NOMO-1 treated with DMSO at 0.1 percent for 48 hours (cell line): ENCODE measurements around the gene RNF187.

Experiments used
- DNase-seq: peaks from one replicate; lab custom pipeline; 2025; ENCODE audit not compliant: unreplicated experiment; lab: John Stamatoyannopoulos, UW

Gene RNF187

DNA sequence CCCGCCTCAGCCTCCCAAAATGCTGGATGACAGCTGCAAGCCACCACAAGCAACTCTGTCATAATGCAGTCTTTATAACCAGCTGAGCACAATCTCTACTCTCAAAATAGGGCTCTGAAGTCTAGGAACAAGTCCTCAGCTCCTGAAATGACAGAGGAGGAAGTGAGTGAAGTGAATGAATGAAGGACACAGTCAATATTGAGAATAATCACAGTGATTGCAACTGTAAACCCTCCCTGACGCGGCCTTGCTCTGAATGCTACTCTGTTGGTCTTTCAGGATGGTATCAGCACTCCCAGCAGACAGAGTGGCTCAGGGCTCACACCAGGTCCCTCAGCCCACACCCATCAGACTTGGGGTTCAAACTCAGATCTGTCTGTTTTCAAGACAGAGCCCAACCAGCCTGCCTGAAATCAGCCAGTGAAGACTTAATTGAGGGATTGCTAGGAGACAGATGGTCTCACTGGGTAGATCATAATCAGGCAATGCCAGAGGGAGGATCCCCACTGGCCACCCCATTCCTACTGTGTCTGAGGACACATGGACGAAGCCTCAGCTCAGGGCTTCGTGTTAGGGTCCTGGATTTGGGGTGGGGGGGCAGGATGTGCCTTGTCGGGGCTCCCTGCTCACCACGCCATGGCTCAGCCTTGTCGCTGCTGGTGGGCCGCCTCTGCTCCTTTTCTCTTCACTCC is 20.9 kb downstream of the RNF187 start:
- no peak for DNase-seq

DNA sequence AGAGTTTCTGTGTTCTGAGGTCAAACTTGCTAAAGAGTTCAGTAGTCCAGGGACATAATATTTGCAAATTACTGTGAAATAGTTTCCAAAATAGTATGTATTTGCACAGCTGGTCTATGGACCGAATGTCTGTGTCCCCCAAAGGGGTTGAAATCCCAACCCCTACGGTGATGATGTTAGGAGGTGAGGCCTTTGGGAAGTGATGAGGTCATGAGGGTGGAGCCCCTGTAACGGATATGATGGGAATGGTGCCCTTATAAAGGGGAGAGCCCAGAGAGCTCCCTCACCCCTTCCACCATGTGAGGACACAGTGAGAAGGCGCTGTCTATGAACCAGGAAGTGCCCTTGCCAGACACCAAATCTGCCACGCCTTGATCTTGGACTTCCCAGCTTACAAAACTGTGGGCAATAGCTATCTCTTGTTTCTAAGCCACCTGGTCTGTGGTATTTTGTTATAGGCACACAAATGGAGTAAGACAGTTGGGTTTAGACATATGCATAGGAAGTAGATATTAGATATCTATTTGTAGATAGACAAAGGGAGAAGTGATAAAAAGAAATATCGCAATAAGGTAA is 21.7 kb downstream of the RNF187 start:
- DNase-seq, result no peak

DNA sequence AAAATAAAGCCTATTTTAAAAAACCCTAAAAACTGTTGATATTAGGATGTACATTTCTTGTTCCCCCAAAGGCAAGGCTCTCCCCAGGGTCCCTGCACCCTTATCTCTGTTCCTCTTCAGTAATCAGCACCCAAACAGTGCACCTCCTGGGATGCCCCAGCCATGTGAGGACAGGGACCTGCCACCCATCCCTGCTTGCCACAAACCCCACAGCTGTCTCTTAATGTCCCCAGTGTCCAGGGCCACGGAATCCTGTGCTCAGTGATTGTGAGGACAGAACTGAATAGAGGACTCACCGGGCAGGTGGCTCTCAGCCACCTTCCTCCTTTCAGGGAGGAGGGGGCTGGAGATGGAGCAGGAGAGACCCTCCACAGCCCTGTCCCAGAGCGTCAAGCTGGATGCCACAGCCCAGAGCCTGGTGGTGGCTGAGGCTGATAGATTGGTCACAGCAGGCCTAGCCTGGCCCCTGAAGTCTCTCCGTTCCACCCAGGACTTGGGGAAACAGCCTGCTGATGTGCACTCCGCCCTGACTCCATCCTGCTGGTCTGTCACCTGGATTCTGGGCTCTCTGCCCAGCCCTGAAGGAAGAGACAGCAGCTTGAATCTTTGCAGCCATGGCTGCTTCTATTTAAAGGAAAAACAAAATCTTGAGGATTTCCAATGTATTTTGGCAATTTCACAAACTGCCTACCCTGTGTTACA is 23.1 kb downstream of the RNF187 start:
- DNase-seq, result no peak

DNA sequence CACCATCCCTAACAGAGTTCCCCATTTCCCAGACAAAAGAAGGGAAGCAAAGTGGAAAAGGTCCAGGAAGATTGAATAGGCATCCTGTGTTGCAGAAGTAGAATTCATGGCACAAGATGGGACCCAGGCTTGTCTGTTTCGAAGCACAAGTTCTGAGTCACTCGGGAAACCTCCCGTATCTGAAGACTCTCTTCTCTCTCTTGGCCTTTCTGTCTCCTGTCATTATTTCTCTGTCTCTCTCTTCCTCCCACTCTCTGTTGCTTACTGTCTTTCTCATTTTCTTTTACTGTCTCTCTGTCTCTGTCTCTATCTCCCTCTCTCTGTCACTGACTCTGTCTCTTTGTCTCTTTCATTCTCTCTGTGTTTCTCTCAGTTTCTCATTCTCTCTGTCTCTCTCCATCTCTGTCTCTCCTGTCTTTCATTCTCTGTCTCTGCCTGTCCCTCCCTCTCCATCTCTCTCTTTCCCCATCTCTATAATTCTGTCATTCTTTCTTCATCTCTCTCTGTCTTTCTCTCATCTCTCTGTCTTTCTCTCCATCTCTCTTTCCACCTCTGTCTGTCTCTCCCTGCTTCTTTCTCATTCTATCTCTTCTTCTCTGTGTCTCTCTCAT is 23.7 kb downstream of the RNF187 start:
- DNase-seq, result no peak

DNA sequence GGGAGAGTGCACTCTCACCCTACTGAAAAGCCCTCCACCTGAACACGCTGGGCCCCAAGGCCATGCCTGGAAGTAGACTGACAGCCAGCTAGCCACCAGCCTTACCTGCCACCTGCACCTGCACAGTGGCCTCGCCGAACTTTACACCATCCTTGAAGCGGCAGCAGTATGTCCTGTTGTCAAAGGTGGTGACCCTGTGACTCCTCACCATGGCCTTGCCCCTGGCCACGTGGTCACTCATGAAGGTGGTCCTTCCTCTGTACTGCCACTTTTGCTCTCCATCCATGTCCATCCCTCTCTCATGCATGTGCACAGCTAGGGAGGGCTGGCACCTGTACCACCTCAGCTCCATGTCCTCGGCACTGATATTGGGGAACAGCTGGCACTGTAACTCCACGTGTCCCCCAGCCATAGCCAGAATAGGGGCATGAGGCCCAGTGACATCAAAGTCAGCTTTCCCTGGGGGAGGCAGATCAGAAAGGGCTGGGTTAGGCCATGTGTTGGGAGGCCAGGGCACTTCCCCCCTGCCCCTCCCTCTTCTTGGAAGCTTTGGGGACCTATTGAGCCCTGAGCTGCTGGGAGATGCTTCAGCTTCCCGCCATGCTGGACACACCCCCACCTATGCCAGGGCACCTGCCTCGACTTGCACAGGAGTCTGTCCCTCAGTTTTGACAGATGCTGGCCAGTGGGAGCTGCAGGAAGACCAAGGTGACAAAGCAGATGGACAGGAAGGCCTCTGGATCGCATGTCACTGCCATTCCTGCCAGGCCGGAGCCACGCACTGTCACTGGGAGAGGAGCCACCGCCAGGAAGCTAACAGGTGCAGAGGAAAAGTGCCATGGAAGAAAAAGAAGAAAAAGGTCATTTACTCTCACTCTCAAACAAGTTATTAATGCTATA is 24.6 kb downstream of the RNF187 start:
- no peak for DNase-seq

DNA sequence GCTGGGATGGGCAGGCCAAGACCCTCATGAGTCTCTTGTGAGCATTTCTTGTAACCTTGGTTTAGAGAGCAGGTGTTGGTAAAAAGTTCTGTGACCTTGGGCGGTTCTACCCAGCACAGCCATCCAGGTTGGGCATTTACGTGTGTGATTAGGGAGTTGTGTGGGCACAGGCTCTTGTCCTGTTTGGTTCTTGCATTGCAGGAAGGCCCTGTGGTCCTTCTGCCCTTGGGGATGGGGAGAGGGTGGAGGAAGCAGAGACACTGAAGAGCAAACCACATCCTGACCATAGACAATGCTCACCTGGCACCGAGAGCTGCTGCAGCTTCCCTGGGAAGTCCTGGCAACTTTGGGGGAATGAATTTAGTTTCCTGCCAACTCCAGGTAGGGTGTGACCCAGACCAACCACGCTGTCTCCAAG is 25.6 kb downstream of the RNF187 start:
- no peak for DNase-seq

DNA sequence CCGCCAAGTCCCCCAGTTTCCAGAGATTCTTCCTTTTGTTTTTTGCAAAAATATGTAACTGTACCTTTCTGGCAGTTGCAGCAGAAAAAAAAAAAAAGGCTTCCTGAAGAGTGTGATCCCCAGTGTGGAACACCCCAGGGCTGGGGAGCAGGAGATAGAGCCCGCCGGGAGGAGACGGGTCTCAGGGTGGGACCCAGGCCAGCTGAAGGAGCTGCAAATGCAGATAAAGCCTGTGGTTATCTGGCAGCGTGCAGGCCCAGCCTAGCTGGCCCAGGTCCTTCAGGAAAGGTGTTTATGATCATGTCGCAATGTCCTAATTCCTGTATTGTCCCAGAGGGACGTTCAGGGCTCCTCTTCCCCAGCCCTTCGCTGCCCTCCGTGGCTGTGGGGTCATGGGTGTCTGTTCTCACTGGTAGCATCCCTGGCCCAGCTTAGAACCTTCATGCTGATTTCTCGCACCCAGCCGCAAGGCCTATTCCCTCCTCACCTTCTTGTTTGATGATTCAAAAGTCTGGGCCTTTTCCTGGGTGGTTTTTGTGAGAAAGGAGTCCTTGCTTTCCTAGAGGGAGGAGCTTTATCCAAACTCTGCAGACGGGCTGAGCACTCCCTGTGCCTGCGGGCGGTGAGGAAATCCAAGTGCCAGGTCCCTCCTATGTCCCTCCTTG is 26.2 kb downstream of the RNF187 start:
- DNase-seq, result no peak

DNA sequence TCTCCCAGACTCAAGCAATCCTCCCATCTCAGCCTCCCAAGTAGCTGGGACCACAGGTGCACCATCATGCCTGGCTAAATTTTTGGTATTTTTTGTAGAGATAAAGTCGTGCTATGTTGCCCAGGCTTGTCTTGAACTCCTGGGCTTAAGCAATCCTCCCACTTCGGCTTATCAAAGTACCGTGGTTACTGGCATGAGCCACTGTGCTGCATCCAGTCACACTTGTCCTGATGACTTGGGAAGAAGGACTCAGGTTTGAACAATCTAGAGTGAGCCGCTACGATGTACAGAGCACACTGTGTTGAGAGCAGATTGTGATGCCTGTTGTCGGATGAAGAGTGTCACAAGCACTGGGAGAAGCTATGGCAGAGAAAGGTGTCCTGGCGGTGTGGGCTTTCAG is 27.2 kb downstream of the RNF187 start:
- DNase-seq, result no peak

DNA sequence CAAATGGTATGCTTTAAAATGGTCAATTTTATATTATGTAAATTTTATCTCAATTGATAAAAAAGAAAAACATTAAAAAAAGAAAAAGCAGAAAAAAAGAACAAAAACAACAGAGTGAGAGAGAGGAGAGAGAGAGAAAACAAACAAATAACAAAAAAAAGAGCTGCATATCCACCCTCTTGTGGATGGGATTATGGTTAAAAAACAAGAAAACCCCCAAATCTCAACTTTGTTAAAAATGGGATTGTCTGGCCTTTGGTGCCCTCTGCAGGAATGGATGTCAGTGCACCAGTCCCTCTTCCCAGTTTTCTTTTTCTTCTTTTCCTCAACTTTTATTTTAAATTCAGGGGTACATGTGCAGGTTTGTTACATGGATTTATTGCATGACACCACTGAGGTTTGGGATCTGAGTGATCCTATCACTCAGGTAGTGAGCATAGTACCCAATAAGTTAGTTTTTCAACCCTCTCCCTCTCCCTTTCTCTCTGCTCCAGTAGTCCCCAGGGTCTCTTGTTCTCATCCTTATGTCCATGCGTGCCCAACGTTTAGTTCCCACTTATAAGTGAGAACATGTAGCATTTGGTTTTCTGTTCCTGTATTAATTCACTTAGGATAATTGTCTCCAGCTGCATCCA is 28.1 kb downstream of the RNF187 start:
- peak; percentile 42 for DNase-seq

DNA sequence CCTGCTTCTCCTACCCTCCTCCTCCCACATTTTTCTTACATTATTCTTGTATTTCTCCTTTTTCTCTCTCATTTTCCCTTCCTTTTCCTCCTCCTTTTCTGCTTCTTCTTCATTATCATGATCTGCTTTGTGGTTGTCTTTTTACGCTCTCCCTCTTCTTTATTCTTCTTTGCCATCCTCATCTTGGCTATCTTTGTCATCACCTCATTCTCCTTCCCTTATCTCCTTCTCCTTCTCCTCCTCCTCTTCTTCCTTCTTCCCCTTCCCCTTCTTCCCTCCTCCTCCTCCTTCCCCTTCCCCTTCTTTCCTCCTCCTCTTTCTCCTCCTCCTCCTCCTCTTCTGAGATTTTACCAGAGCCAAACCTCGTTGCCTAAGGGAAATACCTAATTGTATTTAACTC is 30.5 kb downstream of the RNF187 start:
- DNase-seq, result no peak

DNA sequence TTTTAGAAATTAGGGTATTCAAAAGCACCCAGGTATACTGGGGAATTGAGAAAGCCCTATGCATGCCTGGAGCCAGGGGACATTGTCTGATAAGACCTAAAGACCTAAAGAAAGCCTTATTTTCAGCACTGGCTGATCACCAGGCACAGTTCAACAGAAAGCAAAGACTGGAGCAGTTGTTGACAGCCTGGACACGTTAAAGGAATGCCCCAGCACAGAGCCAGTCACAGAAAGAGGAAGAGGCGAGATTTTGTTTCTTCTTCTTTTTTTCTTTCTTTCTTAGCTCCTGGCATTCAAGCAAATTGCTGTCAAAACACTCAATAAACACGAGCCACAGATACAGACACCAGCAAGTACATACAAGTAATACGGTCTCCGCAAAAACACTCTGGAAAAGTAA is 40.4 kb downstream of the RNF187 start:
- peak; percentile 57 for DNase-seq

DNA sequence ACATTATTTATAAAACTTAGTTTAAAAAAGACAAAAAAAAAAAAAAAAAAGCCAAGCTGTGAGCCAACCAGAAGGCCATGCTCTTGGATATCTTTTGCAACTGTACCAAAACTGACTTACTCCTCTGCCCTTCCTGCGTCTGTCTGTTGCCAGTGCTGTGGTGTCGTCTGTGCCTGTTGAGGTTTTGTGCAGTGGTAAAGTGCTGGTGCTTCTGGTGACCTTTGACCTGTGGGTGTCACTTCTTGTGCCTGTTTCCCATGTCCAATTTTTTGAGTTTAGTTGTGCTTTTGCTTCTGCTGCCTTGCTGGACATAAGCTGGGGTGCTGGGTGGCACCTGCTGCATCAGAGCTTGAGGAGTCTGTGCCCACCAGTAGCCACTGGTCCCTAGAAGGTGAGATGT is 41.4 kb downstream of the RNF187 start:
- peak; percentile 9 for DNase-seq

DNA sequence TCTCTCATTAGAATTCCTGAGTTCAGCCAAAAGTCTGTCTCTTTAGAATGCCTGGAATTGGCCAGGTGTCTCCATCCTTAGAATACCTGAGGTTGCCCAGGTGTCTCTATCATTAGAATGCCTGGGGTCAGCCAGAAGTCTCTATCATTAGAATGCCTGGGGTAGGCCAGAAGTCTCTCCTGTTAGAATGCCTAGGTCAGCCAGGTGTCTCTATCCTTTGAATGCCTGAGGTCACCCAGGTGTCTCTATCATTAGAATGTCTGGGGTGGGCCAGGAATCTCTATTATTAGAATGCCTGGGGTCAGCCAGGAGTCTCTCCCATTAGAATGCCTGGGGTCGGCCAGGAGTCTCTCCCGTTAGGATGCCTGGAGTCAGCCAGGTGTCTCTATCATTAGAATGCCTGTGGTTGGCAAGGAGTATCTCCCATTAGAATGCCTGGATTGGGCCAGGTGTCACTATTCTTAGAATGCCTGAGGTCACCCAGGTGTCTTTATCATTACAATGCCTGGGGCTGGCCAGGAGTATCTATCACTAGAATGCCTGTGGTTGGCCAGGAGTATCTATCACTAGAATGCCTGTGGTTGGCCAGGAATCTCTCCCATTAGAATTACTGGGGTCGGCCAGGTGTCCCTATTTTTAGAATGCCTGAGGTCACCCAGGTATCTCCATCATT is 43.0 kb downstream of the RNF187 start:
- DNase-seq, result no peak

DNA sequence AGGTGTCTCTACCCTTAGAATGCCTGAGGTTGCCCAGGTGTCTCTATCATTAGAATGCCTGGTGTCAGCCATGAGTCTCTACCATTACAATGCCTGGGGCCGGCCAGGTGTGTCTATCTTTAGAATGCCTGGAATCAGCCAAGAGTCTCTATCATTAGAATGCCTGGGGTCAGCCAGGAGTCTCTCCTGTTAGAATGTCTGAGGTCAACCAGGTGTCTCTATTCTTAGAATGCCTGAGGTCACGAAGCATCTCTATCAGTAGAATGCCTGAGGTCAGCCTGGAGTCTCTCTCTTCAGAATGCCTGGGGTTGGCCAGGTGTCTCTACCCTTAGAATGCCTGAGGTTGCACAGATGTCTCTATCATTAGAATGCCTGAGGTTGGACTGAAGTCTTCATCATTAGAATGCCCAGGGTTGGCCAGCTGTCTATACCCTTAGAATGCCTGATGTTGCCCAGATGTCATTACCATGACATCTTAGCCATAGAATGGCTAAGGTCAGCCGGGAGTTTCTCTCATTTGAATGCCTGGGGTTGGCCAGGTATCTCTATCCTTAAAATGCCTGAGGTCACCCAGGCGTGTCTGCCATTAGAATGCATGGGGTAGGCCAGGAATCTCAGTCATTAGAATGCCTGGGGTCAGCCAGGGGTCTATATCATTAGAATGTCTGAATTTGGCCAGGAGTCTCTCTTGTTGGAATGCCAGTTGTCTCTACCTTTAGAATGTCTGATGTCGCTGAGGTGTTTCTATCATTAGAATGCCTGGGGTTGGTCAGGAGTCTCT is 44.0 kb downstream of the RNF187 start:
- no peak for DNase-seq

DNA sequence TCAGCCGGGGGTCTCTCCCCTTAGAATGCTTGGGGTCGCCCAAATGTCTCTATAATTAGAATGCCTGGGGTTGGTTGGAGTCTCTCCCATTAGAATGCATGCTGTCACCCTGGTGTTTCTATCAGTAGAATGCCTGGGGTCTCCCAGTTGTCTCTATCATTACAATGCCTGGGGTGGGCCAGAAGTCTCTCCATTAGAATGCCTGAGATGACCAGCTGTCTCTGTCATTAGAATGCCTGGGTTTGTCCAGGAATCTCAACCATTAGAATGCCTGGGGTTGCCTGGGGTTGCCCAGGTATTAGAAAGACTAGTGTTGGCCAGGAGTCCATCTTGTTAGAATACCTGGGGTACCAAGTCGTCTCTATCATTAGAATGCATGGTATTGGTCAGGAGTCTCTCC is 51.6 kb downstream of the RNF187 start:
- DNase-seq, result no peak

DNA sequence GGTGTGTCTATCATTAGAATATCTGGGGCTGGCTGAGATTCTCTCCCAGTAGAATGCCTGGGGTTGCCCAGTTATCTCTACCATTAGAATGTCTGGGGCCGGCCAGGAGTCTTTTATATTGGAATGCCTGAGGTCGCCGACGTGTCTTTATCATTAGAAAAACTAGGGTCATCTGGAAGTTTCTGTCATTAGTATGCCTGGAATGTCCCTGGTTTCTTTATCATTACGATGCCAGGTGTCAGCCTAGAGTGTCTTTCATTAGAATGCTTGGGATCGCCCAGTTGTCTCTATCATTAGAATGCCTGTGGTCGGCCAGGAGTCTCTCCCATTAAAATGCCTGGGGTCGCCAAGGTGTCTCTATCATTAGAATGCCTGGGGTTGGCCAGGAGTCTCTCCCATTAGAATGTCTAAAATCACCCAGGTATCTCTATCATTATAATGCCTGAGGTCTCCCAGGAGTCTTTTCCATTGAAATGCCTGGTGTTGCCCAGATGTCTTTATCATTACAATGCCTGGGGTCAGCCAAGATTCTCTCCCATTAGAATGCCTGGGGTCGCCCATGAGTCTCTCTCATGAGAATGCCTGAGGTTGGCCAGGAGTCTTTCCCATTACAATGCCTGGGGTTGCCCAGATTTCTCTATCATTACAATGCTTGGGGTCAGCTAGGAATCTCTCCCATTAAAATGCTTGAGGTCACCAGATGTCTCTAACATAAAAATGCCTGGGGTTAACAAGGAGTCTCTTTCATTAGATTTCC is 53.2 kb downstream of the RNF187 start:
- no peak for DNase-seq

DNA sequence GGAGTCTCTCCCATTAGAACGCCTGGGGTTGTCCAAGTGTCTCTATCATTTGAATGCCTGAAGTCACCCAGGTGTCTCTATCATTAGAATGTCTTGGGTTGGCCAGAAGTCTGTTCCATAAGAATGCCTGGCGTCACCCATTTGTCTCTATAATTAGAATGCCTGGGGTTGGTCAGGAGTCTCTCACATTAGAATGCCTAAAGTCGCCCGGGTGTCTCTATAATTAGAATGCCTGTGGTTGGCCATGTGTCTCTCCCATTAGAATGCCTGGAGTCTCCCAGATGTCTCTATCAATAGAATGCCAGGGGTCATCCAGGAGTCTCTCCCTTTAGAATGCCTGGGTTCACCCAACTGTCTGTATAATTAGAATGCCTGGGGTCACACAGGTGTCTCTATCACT is 54.5 kb downstream of the RNF187 start:
- no peak for DNase-seq

DNA sequence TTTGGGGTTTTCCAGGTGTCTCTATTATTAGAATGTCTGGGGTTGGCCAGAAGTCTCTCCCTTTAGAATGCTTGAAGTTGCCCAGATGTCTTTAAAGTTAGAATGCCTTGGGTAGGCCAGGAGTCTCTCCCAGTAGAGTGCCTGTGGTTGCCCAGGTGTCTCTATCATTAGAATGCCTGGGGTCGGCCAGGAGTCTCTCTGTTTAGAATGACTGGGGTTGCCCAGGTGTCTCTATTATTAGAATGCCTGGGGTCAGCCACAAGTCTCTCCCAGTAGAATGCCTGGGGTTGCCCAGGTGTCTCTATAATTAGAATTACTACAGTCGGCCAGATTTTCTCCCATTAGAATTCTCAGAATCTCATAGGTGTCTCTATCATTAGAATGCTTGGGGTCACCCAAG is 55.2 kb downstream of the RNF187 start:
- no peak for DNase-seq
